HG03066 (cell line): ENCODE measurements around the gene STXBP3.
"Not testable (repeated sequence)": the region's sequence is repeated elsewhere in the genome, so short reads cannot be mapped to it uniquely, and the experiment has no call there.

ENCODE experiments used
- ATAC-seq: cut with Tn5 transposase; IDR thresholded peaks from one replicate; pipeline ENCODE4 v1.9.1; 2021; ENCODE audit warnings: low read depth; ENCODE audit not compliant: unreplicated experiment

STXBP3 gene, protein sequence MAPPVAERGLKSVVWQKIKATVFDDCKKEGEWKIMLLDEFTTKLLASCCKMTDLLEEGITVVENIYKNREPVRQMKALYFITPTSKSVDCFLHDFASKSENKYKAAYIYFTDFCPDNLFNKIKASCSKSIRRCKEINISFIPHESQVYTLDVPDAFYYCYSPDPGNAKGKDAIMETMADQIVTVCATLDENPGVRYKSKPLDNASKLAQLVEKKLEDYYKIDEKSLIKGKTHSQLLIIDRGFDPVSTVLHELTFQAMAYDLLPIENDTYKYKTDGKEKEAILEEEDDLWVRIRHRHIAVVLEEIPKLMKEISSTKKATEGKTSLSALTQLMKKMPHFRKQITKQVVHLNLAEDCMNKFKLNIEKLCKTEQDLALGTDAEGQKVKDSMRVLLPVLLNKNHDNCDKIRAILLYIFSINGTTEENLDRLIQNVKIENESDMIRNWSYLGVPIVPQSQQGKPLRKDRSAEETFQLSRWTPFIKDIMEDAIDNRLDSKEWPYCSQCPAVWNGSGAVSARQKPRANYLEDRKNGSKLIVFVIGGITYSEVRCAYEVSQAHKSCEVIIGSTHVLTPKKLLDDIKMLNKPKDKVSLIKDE

DNA sequence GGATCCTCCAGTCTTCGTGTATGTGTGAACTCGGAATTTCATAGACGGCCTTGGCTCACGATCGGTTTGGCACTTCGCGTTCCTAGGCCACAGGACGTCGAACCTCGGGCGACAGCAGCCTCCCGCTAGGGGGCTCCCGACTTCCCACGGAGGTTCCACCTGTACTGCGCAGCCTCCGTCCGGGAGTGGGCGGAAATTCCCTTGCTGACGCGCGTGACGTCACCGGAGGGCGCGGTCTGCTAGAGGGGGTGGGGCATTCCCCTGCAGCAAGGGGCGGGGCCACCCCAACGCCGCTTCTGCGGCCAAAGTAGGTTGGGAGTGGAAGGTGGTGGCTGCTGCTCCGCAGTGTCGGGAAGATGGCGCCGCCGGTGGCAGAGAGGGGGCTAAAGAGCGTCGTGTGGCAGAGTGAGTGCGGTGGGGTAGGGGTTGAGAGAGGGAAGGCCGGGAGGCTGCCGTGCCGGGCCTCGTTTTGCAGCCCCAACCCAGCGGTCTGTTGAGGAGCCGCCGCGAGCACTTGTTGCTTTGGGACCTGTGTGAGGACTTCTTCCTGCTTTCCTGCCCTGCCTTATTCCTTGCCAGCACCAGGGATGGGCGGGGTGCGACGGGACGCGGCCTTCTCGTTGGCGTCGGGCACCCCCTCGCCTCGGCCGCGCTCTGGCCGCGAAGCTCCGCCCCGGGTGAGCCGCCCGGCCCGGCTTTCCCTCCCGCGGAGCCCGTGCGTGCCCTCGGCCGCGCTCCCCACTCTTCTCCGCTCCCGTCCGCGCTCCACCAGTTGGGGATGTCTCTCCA lies at the start of gene STXBP3:
TSS of gene STXBP3 (plus strand) at position 293 of the 789 bp plus-strand sequence. CDS start at position 357, 64 bp downstream.
- ATAC-seq = peak; percentile 92

DNA sequence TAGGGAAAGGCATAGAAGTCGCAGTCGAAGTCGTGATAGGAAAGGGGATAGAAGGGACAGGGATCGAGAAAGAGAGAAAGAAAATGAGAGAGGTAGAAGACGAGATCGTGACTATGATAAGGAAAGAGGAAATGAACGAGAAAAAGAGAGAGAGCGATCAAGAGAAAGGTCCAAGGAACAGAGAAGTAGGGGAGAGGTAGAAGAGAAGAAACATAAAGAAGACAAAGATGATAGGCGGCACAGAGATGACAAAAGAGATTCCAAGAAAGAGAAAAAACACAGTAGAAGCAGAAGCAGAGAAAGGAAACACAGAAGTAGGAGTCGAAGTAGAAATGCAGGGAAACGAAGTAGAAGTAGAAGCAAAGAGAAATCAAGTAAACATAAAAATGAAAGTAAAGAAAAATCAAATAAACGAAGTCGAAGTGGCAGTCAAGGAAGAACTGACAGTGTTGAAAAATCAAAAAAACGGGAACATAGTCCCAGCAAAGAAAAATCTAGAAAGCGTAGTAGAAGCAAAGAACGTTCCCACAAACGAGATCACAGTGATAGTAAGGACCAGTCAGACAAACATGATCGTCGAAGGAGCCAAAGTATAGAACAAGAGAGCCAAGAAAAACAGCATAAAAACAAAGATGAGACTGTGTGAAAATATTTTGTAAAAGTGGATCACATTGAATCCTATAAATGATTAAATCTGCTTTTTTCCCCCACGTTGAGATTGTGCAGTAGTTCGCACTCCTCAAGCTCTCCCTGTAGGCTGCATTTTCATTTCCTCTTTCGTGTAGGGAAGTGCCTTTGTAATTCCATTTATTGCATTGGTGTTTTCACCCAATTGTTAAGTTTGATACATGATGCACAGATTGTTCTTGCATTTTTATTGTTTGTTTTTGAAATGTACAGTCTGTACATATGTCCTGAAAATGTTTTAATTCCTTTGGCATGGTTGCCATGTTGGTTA lies 46.8 kb upstream of the STXBP3 start:
- ATAC-seq = no peak

DNA sequence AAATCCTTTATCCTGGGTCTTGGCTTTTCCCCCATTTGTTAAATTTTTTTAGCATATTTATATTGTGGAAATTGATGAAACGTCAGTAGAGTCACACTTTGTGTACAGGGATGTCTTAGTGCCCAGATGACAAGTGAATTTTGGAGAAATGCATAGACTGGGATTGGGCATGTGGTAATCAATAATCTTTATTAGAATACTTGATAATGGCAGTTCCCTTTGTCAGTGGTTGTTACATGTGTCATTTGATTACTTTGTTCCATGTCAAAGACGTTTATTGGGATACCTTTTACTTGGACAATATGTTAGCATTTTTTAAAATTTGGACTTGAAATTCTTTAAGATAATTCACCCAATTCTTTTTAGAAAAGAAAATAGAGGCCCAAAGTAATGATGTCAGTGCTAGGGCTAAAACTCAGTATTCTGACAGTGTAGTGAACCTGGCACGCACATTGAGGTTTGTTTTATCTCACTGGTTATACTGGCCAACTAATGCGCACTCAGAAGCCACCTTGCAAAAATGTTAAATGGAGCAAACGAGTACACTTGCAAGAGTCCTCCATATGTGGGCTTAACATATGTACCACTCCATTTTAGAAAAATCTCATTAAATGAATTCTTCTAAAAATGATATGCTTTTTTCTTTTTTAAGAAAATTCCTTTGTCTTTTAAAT lies 45.2 kb upstream of the STXBP3 start:
- no peak for ATAC-seq

DNA sequence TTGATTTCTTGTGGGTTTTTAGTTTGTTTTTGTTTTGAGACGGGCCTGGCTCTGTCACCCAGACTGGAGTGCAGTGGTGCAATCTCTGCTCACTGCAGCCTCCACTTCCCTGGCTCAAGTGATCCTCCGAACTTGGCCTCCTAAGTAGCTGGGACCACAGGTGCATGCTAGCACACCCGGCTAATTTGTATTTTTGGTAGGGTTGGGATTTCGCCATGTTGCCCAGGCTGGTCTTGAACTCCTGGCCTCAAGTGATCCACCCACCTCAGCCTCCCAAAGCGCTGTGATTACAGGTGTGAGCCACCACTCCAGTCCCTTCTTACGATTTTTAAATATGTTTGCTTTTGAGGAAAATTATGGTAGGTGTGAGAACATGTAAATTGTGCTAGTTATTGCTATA lies 44.4 kb upstream of the STXBP3 start:
- ATAC-seq = not testable (repeated sequence)

DNA sequence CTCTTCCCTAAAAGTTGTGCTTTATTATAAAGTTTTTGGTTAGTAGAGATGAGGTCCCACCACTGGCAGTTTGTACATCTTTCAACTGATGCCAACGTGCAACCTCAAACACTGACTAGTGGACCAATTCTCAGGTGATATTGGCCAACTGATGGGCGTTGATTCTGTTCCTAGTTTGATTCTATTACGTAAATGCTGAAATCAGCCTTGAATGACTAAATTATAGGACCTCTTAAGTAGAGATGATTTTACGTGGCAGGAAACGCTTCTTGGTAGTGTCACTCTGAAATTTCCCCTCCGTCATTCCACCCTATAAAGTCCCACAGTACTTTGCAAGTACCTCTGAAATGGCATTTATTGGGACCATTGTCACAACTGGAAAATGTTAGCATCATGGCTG lies 42.5 kb upstream of the STXBP3 start:
- no peak for ATAC-seq

DNA sequence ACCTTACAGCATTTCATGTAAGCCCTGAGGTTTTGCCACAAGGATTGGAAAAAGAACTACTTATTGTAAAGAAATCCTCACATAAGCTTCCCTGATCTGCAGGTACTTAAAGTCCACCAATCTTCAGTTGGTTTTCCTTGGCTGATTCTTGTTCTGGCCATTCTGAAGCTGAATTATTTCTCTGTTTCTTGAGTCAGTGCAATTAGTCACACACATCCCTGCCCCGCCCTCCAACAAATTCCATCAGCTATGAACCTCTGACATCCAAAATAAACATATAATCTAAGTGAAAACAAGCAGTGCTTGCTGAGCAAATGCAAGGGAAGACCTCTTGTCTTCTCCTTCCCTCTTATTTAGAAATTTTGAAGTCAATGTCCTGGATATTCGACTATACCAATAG lies 42.0 kb upstream of the STXBP3 start:
- ATAC-seq = no peak

DNA sequence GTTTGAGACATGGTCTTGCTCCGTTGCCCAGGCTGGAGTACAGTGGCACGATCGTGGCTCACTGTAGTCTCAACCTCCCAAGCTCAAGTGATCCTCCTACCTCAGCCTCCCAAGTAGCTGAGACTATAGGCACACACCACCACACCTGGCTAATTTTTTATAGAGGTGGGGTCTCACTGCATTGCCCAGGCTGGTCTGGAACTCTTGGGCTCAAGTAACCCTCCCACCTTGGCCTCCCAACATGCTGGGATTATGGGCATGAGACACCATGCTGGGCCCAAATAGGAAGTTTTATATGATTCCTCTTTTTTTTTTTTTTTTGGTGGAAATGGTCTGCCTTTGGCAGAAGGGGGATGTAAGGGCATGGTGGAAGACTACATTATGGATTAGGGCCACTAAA lies 39.8 kb upstream of the STXBP3 start:
- no peak for ATAC-seq

DNA sequence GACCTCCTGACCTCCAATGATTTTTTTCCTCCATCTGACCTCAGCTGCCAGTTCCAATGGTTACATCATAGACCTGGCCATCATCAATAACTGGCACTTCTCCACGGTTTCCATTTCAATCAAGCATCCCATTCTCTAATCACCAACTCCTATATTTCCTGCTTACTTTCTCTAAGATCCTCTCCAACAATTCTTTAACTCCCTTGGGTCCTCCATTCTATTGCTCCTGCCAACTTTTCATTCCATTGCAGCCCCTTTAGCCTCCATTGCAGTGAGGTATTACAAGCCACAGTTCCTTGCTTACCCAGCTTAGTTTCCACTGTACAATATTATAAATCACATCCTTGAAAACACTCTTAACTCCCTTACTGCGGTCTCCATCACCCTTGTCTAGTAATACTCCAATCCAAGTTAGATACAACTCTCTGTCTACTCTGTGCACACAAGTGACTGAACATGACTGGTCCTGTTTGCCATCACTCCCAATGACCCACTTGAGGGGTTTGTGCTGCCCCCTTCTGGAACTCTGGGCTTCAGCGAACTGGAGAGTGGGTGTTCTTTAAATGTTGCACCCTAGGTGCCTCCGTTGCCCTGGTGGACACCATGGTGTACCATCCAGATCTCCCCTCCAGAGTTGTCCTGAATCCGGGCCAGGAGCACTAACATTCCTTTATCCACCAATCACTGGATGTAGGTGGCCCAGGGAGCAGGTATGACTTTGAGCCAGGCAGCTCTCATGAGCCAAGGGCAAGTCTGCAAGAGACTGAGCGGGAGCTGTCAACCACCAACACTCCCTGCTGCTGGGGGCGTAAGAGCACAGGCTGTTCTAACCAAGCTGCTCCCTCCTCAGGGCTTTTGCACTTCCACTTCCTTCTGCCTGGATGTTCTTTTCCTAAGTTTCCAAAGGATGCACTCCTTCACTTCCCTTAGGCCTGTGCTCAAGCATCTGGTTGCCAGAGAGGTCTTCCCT lies 37.5 kb upstream of the STXBP3 start:
- ATAC-seq = no peak

DNA sequence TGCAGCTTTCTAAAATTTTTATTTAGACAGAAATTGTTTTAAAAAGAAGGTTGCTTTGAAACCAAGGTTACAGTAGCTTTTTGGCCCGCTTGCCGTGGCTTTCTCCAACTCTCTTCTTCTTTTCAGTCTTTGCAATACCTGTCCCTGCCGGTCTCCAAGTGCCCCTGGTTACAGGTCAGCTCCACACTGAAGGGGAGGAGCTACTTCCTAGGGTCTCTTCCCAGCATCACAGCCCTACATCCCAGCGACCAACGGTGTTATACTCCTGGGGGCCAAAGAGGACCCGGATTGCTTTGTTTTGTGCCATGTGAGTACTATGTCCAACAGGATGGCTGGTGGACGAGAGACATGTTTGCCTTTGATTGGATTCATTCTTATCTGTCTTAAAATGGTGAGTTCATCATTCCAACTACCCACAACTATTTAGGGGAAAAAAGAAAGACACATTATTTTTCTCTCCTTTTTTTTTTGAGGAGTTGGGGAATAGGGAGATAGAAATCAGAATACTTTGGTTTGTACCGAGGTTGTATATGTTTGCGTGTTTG lies 33.8 kb upstream of the STXBP3 start, which contains the start of gene FNDC7:
TSS of gene FNDC7 (plus strand) at position 303 of the 545 bp plus-strand sequence. CDS start at position 329, 26 bp downstream.
- no peak for ATAC-seq

DNA sequence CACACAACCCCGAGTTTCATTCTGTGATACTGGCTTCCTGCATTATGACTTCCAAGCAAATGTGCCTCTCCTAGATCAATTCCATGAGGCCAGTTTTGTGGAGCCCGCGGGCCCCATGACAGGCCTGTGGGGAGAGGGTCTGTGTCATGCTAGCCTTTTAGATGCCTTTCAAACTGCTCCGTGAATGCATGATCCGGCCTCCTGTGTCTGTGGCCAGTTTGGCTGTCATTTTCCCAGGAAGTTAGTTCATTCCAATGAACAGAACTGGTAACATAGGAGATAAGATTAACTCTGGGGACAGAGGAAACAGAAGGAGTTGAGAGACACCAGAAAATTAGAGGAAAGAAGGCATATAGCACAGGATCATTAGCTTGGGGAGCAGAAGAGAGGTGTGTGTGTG lies 30.5 kb upstream of the STXBP3 start:
- no peak for ATAC-seq

DNA sequence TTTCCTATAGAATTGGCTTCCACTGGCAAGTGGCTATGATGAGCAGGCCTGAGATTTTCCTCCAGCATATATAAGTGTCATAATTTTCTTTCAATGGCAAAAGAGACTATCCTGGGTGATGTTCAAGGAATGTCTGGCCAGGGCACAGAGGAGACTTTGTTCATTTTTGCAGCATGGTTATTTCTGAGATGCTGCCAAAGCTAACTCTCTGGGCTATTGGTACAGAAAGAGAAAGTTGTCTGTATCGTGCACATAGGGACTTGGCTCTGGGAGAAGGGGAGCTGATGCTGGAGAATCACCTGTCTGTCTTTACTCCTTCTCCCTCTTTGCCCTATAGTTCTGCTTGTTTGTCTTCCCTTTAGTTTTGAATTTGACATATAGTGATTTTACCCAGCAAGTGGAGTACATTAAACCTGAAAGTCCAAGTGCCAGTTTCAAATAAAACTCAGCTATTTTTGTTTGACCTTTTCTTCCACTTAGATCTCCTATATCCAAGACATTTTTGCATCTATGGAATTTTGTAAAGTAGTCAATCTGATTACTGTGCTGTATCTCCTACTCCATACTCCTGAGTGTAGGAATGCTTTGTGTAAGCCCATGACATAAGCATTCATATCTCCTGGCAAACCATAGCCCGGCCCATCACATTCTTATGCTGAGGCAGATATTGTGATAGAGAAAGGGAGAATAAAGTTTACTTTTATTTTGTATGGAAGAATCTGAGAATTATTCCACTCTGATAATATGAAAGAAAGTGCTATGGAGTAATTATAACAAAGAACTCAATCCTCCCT lies 29.8 kb upstream of the STXBP3 start:
- no peak for ATAC-seq

DNA sequence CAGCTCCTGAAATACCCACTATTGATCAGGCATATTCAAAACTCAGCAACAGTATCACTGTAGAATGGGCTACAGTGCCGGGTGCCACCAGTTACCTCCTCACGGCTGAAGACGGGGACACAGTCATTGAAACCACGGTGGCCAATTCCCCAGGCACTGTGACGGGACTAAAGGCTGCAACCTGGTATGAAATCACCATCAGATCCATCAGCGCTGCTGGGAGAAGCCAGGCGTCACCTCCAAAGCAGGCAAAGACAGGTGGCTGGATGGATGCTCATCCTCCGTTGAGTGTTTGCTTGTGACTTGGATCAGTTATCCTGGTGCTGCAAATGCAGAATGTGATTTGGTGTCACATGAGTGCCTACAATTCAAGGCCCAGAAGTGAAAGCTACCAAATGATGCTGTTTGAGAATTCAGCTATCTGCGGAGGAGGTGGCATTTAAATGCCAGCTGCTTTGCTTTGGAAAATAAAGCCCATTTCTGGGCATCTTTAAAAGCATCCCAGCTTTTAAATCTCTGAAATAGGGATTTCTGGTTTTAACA lies 28.6 kb upstream of the STXBP3 start:
- no peak for ATAC-seq

DNA sequence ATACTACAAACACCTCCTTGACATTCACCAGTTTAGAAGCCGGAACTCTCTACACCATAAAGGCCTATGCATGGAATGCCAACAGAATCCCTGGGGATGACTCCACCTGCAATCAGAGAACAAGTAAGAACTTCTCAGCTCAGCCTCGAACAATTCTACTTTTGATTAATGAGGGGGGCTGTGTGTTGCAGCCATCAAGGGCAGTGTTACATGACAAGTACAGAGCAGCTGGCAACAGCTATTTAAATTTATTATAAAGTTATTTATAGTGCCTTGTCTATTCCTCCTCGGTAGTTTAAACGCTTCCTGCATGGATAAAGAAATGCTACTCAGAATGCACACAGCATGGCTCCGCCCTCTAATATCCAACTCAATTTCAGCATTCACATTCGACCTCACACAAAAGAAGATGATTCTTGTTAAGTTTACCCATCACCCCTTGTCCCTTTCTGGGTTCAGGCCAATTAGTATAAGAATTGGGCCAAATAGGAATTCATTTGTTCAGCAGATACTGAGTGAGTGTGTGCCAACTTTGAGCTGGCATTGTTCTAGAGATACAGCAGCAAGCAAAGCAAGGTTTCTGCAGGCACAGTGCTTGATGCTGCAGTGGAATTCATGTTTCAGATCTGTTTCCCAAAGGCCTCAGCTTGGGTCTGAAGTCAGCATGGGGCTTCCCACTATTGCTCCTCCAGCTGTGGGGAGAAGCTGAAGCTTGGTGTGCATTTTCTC lies 27.4 kb upstream of the STXBP3 start:
- ATAC-seq = no peak

DNA sequence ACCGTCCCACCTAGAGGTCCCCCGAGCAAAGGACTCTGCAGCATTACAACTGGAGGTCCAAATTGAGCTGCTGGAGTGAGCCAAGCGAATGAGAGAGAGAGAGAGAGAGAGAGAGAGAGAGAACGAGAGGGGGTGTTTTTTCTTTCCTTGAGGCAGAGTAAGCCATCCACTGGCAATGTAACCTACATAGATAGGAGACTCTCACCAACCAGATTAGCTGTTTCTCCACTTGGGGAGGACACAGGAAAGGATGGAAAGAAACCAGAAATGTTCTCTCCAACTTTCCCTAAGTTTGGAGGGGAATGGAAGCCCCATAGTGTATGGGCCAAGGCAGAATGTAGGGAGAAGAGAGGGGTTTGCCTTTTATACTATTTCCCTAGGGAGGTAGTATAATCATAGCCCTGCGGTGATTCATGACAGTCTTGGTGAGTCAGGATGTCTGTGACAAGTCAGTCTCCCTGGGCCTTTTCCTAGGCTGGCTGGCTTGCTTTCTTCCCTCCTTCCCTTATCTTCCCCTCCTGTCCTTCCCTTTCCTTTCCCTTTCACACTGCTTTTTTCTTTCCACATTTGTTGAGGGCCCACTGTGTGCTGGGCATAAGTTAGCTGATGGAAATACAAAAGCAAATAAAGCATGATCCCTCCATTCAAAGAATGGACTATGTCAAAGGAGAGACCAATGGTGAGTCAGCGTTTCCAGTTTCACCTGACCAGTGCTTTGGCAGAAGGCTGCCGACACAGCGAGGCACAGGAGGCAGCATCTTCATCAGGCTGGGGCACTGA lies 26.6 kb upstream of the STXBP3 start:
- no peak for ATAC-seq

DNA sequence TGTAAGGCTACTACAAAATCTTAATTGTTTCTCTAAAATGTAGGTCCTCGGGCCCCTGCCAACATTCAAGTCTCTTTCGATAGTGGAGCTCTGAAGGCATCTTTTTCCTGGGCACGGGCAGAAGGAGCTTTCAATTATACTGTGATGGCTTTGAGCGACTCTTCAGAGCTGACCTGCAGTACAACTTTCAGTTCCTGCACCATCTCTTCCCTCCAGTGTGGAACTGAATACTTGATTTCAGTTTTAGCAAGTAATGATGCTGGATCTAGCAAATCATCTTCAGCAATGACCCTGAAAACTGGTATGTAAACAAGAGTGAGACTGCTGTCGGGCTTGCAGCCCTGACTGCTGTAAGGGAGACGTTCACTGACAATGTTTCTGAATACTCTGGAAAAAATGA lies 24.2 kb upstream of the STXBP3 start:
- ATAC-seq = no peak

DNA sequence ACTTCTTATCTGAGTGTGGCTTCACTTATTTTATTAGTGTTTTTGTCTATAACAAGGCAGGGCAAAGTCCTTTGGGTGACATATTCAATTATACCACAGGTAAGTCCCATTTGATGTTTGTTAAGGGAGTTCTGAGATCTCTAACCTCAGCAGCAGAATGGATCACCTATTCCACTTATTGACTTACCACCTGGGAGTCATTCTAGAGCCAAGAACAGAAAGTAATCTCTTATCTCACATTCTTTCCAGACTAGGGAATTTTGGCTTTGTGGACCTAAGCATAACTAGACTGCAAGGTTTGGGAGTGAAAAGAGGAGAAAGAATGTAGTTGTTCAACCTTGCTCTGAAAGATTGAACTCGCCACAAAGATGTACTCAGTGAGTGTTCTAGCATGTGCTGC lies 20.6 kb upstream of the STXBP3 start:
- no peak for ATAC-seq
